NOMO-1 (cell line): ENCODE measurements around the gene RHEB.

Source experiments
- DNase-seq, 2 experiments: peaks; one replicate each; lab custom pipeline; 2025; ENCODE audit not compliant: unreplicated experiment in 2 of 2; lab: John Stamatoyannopoulos, UW

RHEB gene

DNA sequence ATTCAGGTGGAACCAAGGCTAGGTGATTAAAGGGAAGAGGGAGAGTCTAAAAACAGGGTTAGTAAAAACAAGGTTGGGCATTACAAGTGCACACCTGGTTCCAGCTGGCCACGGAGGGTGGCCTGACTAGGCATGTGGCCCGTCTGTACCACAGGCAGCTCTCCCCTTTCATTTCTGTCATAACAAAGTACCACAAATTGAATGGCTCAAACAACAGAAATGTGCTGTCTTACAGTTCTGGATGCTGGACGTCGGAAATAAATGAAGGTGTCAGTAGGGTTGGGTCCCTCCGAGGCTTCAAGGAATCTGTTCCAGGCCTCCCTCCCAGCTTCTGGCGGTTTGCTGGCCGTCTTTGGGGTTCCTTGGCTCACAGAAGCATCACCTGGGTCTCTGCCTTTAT lies 96.5 kb downstream of the RHEB start:
- DNase-seq: no peak

GRCh38 chr7:151422212-151422611 lies 97.5 kb downstream of the RHEB start:
- no peak for DNase-seq

DNA sequence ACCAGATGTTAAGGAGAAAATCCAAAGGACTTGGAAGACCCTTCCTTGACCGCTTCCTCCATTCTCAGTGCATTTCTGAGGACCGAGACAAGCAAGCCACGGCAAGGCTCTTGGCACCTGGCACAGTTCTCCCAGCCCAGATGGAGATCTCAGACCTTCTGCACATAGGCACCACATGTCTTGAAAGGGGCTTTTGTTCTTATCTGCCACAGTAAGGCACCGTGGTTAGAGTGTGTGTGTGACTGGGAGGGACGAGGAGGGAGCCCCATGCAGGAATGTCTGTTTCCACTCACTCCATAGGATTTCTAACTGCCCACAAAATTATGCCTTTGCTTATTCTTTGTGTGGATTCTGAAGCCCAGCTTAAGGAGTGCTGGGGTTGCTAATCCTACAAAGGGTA lies 99.6 kb downstream of the RHEB start:
- DNase-seq: no peak

DNA sequence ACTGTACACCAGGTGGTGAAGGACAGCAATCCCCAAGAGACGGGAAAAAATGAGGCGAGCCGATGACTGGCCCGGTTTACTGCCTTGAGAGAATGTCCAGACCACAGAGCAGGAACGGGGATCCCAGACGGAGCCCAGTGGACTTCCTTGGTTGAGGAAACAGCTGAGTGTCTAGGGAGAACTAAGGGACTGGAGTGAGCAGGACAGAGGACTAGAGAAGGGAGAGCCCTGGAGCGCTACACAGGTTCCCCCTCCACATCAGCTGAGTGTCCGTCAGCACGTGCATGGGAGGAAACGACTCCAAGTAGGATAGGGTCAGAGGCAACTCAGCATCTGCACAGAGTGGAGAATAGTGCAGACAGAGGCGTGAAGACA lies 102.8 kb downstream of the RHEB start:
- DNase-seq: no peak

DNA sequence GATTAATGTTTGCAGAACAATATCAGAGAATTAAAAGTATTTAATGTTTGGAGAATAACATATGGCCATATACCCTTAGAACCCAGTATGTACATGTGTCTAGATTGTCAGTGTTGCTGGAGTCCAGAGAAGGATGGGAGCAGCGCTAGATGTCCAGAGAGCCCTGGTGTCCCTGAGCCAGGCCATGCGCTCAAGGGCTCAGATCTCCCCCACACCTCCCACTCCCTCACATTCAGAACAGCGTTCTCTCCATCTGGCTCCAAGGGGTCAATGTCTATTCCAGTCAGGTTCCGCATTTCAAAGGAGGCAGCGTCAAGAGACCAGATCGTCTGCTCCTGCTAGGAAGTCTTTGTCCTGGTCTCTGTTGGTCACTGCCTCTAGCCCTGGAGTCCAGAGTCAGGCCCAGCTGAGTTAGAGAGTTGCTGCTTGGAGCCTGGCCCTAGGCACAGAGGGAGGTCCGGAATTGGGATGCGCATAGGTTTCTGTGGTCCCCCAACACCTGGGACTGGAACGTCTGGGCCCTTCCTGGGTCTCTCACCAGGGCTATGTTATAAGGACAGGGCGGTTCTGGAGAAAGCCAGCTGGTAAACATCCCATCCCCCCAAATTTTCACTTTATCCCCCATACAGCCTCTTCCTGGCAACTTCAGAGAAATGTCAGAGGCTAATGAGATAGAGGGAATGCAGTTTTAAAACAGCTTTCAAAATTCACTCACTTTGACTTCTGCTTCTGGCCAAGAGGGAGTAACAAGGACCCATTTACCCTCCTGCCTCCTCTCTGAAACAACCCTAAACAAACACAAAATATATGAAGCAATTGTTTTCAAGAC lies 103.4 kb downstream of the RHEB start:
- no peak for DNase-seq
